CD4-positive, alpha-beta T cell treated with Interleukin-4 for 4 hours (primary cell): Measurements from ENCODE around the gene SUPT4H1.

Experiments
- DNase-seq: peaks from one replicate; pipeline ENCODE4 v3.0.0-alpha.2; 2020

SUPT4H1 gene

DNA sequence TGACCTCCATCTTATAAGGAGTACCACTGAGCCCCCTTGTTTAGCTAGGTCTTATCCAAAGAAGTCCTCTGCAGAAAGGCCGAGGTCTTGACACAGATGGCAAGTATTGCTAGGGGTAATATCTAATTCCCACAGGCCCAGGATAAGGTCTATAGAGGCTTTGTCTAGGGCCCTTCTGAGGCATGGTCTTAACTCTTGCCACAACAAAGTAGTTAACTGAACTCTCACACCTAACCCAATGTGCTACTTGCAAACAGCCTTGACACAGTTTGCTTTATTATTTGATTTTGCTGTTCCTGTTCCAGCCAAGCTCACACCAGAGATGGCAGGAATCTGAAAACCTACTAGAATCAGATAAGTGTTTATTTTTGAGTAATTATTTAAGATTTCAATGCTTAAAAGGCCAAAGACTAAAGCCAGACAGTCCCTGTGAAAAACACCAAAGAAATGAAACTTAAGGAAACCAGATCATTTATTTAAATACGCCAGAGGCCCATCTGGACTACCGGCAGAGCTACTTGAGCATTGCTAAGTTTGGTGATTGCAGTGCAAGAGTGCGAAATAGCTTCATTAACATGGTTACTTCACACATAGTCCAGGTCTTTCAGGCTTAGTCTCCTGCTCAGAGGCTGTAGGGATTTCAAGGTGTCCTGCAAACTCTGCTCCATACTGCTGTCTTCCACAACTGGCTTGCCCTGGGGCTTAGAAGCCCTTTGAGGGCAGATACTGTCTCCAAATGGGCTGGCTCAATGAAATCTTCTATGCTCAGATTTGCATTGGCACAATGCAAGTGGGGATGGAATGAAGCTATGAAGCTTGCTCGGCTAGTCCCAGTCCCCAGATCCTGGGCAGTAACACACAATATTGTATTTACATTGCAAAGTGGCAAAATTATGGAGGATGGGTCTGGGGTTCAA is 28.5 kb upstream of the SUPT4H1 start:
- no peak for DNase-seq

DNA sequence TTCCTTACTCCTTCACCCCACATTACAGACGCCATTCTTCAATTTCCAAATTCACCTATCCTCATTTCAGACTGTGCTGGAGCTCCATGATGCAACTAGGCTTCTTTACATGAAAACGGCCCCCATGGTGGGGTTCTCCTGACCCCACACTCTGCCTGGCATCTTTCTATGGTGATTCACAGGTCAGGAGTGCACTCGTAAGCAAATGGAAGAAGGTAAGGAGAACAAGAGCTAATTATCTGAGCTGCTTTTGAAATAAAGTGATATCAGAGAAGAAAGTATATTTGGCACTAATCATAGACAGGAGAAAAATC is 27.5 kb upstream of the SUPT4H1 start:
- DNase-seq, result no peak

- no peak for DNase-seq
Observed at GRCh38 chr17:58378733-58379510, 26.9 kb upstream of the SUPT4H1 start.

DNA sequence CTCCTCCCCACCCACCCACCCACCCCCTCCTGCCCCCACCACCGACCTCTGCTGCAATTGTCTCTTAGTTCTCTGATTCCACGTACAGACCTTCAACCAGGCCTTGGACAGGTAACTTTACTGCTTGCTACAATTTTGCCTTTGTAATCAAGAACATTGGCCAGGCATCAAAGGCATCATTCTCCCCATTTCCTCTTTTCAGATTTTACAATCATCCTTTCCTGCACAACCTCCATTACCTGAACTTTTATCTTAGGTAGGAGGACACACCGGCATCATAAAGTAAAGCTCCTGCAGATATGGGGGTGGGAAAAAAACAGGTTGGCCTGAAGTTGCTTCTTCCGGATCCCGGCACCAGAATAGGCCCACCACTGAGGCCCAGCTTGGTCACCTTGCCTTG is 25.7 kb upstream of the SUPT4H1 start:
- no peak for DNase-seq

GRCh38 chr17:58377093-58377601 is 25.1 kb upstream of the SUPT4H1 start:
- DNase-seq, result no peak

- DNase-seq, result no peak
Observed at GRCh38 chr17:58376472-58377000, 24.5 kb upstream of the SUPT4H1 start.

DNA sequence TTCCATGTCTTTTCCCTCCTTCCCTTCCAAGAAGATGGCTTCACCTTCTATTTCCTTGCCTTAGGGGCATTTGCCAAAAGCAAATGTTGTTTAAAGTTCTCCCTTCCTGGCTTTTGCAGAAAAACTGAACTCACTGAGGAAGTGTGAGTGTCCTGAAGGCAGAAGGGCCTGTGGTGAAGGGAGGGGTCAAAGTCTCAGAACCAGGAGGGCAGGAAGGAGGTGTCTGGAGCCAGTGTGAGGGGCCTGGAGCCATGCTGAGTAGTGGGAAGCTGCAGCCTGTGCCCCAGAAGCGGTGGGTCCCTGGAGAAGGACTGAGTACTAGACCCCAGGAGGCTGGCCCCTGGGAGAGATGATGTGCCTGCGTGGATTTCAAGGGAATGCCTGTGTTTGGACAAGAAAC is 23.8 kb upstream of the SUPT4H1 start:
- DNase-seq, result no peak

- DNase-seq, result no peak
Observed at GRCh38 chr17:58375256-58375655, 23.3 kb upstream of the SUPT4H1 start.

DNA sequence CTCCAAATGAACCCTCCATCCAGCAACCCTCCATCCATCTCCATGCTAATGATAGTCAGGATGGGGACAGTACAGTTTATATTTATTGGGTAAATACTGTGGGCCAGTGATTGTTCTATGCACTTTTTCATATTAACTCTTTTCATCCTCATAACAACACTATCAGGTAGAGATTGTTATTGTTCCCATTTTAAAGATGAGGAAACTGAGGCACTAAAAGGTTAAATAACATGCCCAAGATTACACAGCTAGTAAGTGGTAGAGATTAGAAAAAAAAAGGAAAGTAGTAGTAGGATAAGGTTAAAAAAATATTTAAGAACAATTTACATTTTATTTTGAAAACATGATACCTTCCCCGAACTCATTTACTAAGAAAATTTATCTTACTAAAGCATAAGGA is 21.9 kb upstream of the SUPT4H1 start:
- DNase-seq, result no peak

GRCh38 chr17:58373003-58373402 is 21.0 kb upstream of the SUPT4H1 start:
- DNase-seq, result no peak

DNA sequence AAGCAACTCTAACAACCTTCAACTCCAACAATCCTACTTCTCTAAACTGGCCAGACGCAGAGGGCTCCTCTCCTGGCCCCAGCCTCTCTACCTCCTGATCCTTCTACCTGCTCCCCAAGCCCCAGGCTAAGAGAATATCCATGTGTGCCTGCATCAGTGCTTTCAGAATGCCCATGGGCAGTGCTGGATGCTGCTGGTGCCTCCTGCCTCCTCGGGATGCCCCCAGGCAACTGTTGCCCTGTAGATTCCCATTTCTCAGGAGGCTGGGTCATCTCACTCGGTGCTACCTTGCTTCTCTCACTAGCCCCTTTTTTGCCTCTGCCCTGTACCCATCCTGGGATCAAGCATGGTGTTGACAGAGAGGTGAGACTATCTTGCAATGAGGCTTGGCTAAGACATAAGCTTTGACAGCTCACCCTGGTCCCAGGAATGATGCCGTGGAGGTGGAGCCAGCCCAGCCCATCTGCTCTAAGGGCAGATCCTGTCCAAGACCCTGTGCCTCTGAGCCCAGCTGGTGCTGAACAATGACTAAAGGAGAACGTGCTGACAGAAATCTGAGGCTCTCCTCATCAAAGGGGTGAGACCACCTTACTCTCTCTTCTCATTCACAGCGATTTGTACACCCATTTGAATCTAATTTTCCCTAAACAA is 19.4 kb upstream of the SUPT4H1 start:
- DNase-seq, result no peak

- DNase-seq, result no peak
Observed at GRCh38 chr17:58370716-58371115, 18.7 kb upstream of the SUPT4H1 start.

GRCh38 chr17:58370309-58370708 is 18.3 kb upstream of the SUPT4H1 start:
- peak; percentile 12 for DNase-seq

DNA sequence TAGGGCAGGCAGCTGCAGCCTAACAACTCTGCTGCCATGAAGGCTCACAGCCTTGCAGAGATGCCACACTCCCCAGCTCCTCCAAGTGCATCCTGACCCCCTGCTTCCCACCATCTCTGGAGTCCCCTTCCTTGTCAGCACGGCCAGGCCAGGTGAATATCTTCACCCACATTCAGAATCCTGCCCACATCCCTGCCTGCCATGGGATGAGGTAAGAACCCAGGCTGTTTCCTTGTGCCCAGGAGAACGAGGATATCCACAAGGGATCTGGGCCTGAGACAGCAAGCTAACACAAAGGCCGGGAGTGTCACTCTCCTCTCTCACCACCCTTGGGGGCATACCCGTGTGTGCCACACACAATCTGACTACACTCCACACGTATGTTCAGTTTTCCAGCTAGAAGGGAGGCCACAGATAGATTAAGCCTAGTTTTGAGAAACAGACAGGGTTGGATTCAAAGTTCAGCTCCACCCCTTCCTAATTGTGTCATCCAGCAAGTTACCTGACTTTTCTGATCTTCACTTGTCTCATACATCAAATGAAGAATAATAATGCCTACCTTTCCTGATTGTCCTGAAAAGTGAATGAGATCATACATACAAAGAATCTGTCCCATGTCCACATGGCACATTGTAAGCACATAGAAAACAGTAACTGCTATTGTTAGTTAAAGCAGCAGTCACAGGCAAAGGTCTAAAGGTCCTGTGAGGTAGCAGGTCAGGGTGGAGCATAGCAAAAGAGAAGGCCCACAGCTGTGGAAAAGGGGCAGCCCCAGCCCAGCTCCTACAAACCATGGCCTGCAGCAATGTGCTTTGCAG is 17.4 kb upstream of the SUPT4H1 start:
- DNase-seq, result no peak

GRCh38 chr17:58368860-58369213 is 16.8 kb upstream of the SUPT4H1 start:
- DNase-seq, result no peak

DNA sequence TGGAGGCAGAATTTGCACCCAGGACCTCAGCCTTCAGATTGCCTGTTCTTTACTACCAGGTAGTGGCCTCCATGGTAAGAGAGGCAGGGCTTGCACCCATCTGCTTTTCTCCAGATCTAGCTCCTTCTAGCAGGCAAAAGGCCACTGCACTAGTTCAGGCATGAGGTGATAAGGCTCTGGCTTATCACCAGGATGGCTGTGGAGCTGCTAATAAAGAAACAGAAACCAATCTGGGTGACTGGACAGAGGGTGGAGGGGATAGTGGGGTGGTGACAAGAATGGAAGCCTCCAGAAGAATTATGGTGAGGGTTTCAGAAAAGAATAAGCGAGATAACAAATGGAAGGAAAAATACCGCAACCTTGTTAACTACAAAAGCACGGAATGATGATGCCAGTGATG is 15.5 kb upstream of the SUPT4H1 start:
- no peak for DNase-seq

GRCh38 chr17:58365980-58366595 is 14.1 kb upstream of the SUPT4H1 start:
- no peak for DNase-seq

- DNase-seq, result no peak
Observed at GRCh38 chr17:58365185-58365979, 13.4 kb upstream of the SUPT4H1 start.

- DNase-seq, result no peak
Observed at GRCh38 chr17:58364270-58364942, 12.4 kb upstream of the SUPT4H1 start.

DNA sequence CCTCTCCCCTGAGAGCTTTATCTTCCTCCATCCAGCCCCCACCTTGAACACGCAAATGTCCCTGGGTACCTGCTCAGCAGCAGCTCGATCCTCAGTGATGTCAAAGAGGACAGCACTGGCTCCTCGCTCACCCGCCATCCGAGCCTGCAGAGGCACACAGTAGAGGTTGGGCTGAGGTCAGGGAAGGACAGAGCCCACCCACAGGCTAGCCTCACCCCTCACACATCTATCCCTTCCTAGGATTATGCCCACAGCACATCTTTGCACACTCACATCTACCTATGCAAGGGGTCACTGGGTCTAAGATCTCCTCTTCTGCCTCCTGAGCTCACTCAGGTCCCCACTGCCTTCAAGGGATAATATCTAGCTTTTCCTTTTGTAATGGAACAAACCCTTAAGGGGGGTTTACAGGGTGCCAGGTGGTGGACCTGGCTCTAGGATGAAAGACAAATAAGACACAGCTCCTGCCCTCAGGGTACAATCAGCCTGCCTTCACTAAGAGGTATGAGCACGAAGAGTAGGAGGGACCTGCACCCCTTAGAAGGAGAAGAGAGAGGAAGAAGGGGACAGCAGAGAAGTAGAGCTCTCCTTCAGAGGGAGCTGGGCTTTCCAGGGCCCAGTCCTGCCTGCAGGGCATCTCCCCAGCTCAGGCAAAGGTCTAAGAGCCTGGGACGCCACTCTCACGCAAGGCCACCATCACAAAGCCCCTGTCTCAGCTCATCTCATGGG is 11.6 kb upstream of the SUPT4H1 start:
- no peak for DNase-seq
